K562 (cell line): ENCODE measurements around the gene C2orf76. TPM values are rescaled to one million over a fixed set of nuclear protein-coding genes. Genes with fewer than 3 reads are reported as not detected.

Source experiments
- ARID4B ChIP-seq: sonication (generic); formaldehyde crosslinking; IDR thresholded peaks from 2 replicates; pipeline ENCODE4 v1.8.0; 2022; ENCODE audit warnings: mild to moderate bottlenecking, missing genetic modification reagents
- ASH1L ChIP-seq: fragments of 450-650 bp; IDR thresholded peaks from 2 replicates; pipeline ENCODE4 v1.6.1; 2018; ENCODE audit warnings: borderline replicate concordance, mild to moderate bottlenecking, low read depth; ENCODE audit not compliant: partially characterized antibody
- ATF3 ChIP-seq, 2 experiments: fragments of 450-650 bp in 1 of 2; sonication (generic) in 1 of 2; formaldehyde crosslinking in 1 of 2; IDR thresholded peaks in 1 of 2; conservative IDR thresholded peaks in 1 of 2; 2 replicates each; pipeline versions ENCODE4 v1.6.1 to v1.8.1; 2016 to 2023; ENCODE audit warnings: mild to moderate bottlenecking in 2 of 2, moderate library complexity in 2 of 2, inconsistent platforms in 1 of 2, missing genetic modification reagents in 1 of 2
- CEBPG ChIP-seq, 3 experiments: fragments of 200-800 bp in 1 of 3; sonication (Bioruptor generic) in 1 of 3; sonication (generic) in 1 of 3; formaldehyde crosslinking in 1 of 3; IDR thresholded peaks in 2 of 3; conservative IDR thresholded peaks in 1 of 3; 2 replicates each; pipeline versions ENCODE4 v1.6.1 to v1.8.0; 2016 to 2022; ENCODE audit warnings: missing compliant biosample characterization in 2 of 3, missing genetic modification characterization in 2 of 3, mild to moderate bottlenecking in 1 of 3, missing genetic modification reagents in 1 of 3
- EGR1 ChIP-seq: fragments of 450-650 bp; conservative IDR thresholded peaks from 2 replicates; pipeline ENCODE4 v1.6.1; 2017; ENCODE audit warnings: mild to moderate bottlenecking
- HNRNPUL1 ChIP-seq: fragments of 200-400 bp; formaldehyde crosslinking; IDR thresholded peaks from 2 replicates; pipeline ENCODE4 v1.6.1; 2017; ENCODE audit warnings: low read length
- NFXL1 ChIP-seq: fragments of 450-650 bp; formaldehyde crosslinking; IDR thresholded peaks from 2 replicates; pipeline ENCODE4 v1.4.0; 2021; ENCODE audit warnings: mild to moderate bottlenecking
- RBM17 ChIP-seq: fragments of 200-400 bp; formaldehyde crosslinking; IDR thresholded peaks from 2 replicates; pipeline ENCODE4 v1.6.1; 2017; ENCODE audit warnings: low read depth, mild to moderate bottlenecking, low read length, borderline replicate concordance
- XRCC5 ChIP-seq: fragments of 200-400 bp; formaldehyde crosslinking; IDR thresholded peaks from 2 replicates; pipeline ENCODE4 v1.6.1; 2017; ENCODE audit warnings: low read depth, mild to moderate bottlenecking, low read length
- ZHX1 ChIP-seq: fragments of 150-350 bp; conservative IDR thresholded peaks from 2 replicates; pipeline ENCODE4 v1.6.1; 2014; ENCODE audit warnings: low read length
- ZMIZ1 ChIP-seq, 2 experiments: fragments of 150-350 bp in 1 of 2; IDR thresholded peaks; 2 replicates each; pipeline ENCODE4 v1.6.1; 2012 to 2016; ENCODE audit warnings: low read depth in 2 of 2, low read length in 2 of 2, mild to moderate bottlenecking in 1 of 2, moderate library complexity in 1 of 2
- ZNF785 ChIP-seq: fragments of 250-450 bp; sonication (Bioruptor Pico); IDR thresholded peaks from 2 replicates; pipeline ENCODE4 v1.4.0; 2020; ENCODE audit warnings: mild to moderate bottlenecking
- polyA plus RNA-seq, 8 experiments: library from polyadenylated mRNA; depleted of rRNA in 4 of 8; stranded (reverse) in 5 of 8; unstranded in 3 of 8; fragments of >200 nt; fragmentation: Nextera tagmentation in 2 of 8; fragmentation: Illumina TruSeq in 1 of 8; extraction: Ambion mirVana in 2 of 8; extraction: Trizol in 1 of 8; gene quantifications; 2 replicates each; pipeline versions ENCODE4 v1.2.1 to v1.2.3, GENCODE V29; 2011 to 2014; ENCODE audit warnings: inconsistent platforms in 1 of 8, missing spikeins in 1 of 8
- total RNA-seq, 7 experiments: library from RNA; depleted of rRNA in 6 of 7; stranded (reverse); fragments of >200 nt in 6 of 7; fragmentation: Illumina TruSeq in 2 of 7; extraction: Trizol in 2 of 7; gene quantifications; 2 replicates each; pipeline versions ENCODE4 v1.2.1 to v1.2.3, GENCODE V29; 2011 to 2021; ENCODE audit warnings: low replicate concordance in 1 of 7

The C2orf76 gene
- total and polyA plus RNA-seq, 9 of the 15 experiments (the other 6 are each of a cell fraction or from before 2014, with no cell fraction given) = 4.8 to 26.2 (median 14.5) TPM

GRCh38 chr2:119255760-119256581 lies 110.7 kb downstream of the C2orf76 start (continued):
- TF ChIP-seq ZHX1 (no peak), XRCC5 (no peak), ASH1L (no peak), NFXL1 (no peak), HNRNPUL1 (no peak), ATF3 (IDR thresholded peaks at IDR 0.05) (peak; percentile 37; the same call in 1 of the 2 replicates), ATF3 (CRISPR knock-in tag; conservative IDR thresholded peaks at IDR 0.05) (no peak), ZMIZ1 (IDR thresholded peaks at IDR 0.05; ENCODE audit: low read depth in 2 of 2, low read length in 2 of 2) (no peak), ARID4B (CRISPR knock-in tag) (no peak), EGR1 (0 out of 2 replicates have a peak, but pooled peaks have one; percentile 25), CEBPG (CRISPR knock-in tag; IDR thresholded peaks at IDR 0.05) (no peak), CEBPG (tag; conservative IDR thresholded peaks at IDR 0.05 in 1 of 2, IDR thresholded peaks at IDR 0.05 in 1 of 2) (peak; percentile 67 to 95), ZNF785 (CRISPR knock-in tag) (no peak), RBM17 (no peak)
